Psoas muscle (tissue), 8 donors: ENCODE measurements around the gene ADRA1B. TPM values are rescaled to one million over a fixed set of nuclear protein-coding genes. Genes with fewer than 3 reads are reported as not detected.

Experiments used
- ATAC-seq, 4 donors: fragments of 200-7000 bp; cut with Tn5 transposase; one replicate each; pipeline ENCODE4 v1.9.1; 2020; ENCODE audit warnings: moderate library complexity in 3 of 4, mild to moderate bottlenecking in 2 of 4
- DNase-seq, 2 donors: peaks; one replicate each; pipeline ENCODE4 v3.0.0-alpha.2; 2020
- H3K27ac ChIP-seq: fragments of 200-600 bp; one replicate; pipeline ENCODE4 v1.8.0; 2022
- H3K27me3 ChIP-seq, 3 donors: fragments of 200-600 bp in 1 of 3; one replicate each; pipeline versions ENCODE4 v1.6.1 to v1.8.0; 2013 to 2022; ENCODE audit warnings: low read length in 2 of 3, mild to moderate bottlenecking in 2 of 3, moderate library complexity in 1 of 3; ENCODE audit not compliant: insufficient read depth in 3 of 3
- H3K36me3 ChIP-seq, 2 donors: fragments of 200-600 bp in 1 of 2; one replicate each; pipeline versions ENCODE4 v1.6.1 to v1.8.0; 2013 to 2022; ENCODE audit warnings: low read depth in 1 of 2, mild to moderate bottlenecking in 1 of 2, moderate library complexity in 1 of 2; ENCODE audit not compliant: insufficient read depth in 1 of 2
- H3K4me1 ChIP-seq: fragments of 200-600 bp; one replicate; pipeline ENCODE4 v1.8.0; 2022
- H3K4me3 ChIP-seq: fragments of 200-600 bp; one replicate; pipeline ENCODE4 v1.8.0; 2022; ENCODE audit warnings: mild to moderate bottlenecking
- H3K9me3 ChIP-seq: fragments of 200-600 bp; one replicate; pipeline ENCODE4 v1.8.0; 2022
- CTCF ChIP-seq: fragments of 200-600 bp; IDR thresholded peaks from one replicate; pipeline ENCODE4 v1.8.0; 2022; ENCODE audit warnings: antibody characterized with exemption
- WGBS, 3 donors: extraction: QIAGEN DNeasy Blood & Tissue Kit; methylation state at CpG; one replicate each; pipeline versions ENCODE4 v1.1.6 to v1.1.7; 2013; 5-methylcytosine and 5-hydroxymethylcytosine counted together
- intact Hi-C, 2 donors: fragments of 100-400 bp; cut with DNase I; formaldehyde crosslinking; loops; one replicate each; pipeline versions ENCODE4 v1.11.0 to v1.14.2; 2022
- polyA plus RNA-seq, 3 donors: library from polyadenylated mRNA; stranded (reverse); fragments of 200-250 nt; gene quantifications; one replicate each; pipeline ENCODE4 v1.2.3, GENCODE V29; 2013
- total RNA-seq, 4 donors: library from RNA; stranded (reverse); fragmentation: NEBNext Ultra II Directional in 2 of 4; extraction: Animal tissue kit (Norgen Biotek cat#: 25700) in 2 of 4; gene quantifications; one replicate each; pipeline versions ENCODE4 v1.2.1 to v1.2.4, GENCODE V29; 2021 to 2023
- donor health status: healthy with polysubstance abuse.
- donor health status: DM: no; HTN: no; CAD: no; lungs with moderate emphysema.
- donor health status: Bipolar disorder and iron deficiency.
- donor health status: healthy.
- donor health status: DM: yes; HTN: yes; CAD: no.
- donor health status: DM: no; HTN: no; CAD: no.
- donor health status: DM: no; HTN: no; CAD: no.
- donor health status: DM: yes; HTN: yes; CAD: no.

The ADRA1B gene
- total and polyA plus RNA-seq, 7 donors, result 0.06 to 1.3 (median 0.24) TPM; not detected in 1

DNA sequence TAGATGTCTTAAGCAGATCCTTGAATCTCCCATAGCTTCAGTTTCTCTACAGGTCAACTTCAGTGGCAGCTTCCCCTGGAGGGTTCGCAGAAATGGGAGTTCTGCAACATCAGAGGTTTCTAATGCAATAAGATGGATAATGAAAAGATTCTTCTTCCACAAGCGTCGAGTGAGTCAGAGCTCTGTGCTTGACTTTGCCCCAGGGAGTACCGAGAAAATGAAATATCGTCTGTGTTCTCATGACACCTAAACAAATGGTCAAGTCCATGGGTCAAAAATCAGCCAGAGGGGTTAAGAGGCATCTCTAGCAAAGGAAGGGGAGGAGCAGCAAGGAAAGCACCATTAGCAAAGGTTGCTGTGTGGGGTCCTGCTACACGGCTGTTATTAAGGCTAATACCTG, 3.2 kb upstream of the ADRA1B start:
- ATAC-seq (peak in 3 of 4 donors; percentile 19 to 44 (median 29)), DNase-seq (no peak)
- Histone ChIP-seq H3K36me3 (no peaks in the 10 kb centered on the region), H3K9me3 (no peaks in the 10 kb centered on the region), H3K4me1 (peaks cover 3% of the 10 kb centered on the region), H3K4me3 (no peak overlapping the region), H3K27ac (no peak overlapping the region), H3K27me3 (peaks cover 0 to 23% (median 0%) of the 10 kb centered on the region in 3 donors)
- TF ChIP-seq CTCF, result no peak
- intact Hi-C loops, result loop anchor here (10.0 kb wide), 3 partner anchors 138 to 468 kb away; no protein-coding TSS in a partner anchor
- WGBS, 3 donors, result 61 to 73% (median 65%) methylated on average over 6 of the region's 6 CpGs

DNA sequence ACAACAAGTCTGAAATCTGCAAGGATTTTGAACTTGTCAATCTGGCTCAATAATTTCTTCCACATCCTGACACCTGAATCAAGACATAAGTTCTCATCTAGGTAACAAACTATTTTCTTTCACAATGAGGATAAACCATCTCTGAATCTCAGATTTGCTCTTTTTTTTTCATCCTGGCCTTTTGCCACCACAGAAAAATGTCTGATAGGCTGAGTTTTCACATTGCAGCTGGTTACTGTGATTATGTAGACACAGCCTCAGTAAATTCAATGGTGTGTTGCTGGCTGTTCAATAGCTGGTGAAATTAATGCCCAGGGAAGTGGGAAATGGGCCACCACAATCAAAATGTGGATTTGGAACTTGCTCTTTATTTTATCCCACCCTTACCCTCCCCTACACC, 2.8 kb upstream of the ADRA1B start:
- DNase-seq, result no peak
- no peak for TF ChIP-seq CTCF
- H3K4me1 ChIP-seq, result peaks cover 3% of the 10 kb centered on the region
- no peaks in the 10 kb centered on the region for H3K9me3 ChIP-seq
- no peak for ATAC-seq
- H3K27me3 ChIP-seq, result peaks cover 0 to 27% (median 0%) of the 10 kb centered on the region in 3 donors
- no peak overlapping the region for H3K4me3 ChIP-seq
- no peak overlapping the region for H3K27ac ChIP-seq
- H3K36me3 ChIP-seq, result no peaks in the 10 kb centered on the region
- intact Hi-C loops, result loop anchor here (10.0 kb wide), 3 partner anchors 139 to 469 kb away; no protein-coding TSS in a partner anchor

DNA sequence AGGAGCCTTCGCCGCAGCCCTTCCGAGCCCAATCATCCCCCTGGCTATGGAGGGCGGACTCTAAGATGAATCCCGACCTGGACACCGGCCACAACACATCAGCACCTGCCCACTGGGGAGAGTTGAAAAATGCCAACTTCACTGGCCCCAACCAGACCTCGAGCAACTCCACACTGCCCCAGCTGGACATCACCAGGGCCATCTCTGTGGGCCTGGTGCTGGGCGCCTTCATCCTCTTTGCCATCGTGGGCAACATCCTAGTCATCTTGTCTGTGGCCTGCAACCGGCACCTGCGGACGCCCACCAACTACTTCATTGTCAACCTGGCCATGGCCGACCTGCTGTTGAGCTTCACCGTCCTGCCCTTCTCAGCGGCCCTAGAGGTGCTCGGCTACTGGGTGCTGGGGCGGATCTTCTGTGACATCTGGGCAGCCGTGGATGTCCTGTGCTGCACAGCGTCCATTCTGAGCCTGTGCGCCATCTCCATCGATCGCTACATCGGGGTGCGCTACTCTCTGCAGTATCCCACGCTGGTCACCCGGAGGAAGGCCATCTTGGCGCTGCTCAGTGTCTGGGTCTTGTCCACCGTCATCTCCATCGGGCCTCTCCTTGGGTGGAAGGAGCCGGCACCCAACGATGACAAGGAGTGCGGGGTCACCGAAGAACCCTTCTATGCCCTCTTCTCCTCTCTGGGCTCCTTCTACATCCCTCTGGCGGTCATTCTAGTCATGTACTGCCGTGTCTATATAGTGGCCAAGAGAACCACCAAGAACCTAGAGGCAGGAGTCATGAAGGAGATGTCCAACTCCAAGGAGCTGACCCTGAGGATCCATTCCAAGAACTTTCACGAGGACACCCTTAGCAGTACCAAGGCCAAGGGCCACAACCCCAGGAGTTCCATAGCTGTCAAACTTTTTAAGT, 819 bp downstream of the ADRA1B start:
- no peak for TF ChIP-seq CTCF
- peak overlapping the region; percentile 57 for H3K4me3 ChIP-seq
- ATAC-seq, result peak in 1 of 4 donors; percentile 16
- intact Hi-C loops, result loop anchor here (2.0 to 10.0 kb wide), 7 partner anchors 142 to 630 kb away; no protein-coding TSS in a partner anchor
- no peak for DNase-seq
- no peaks in the 10 kb centered on the region for H3K9me3 ChIP-seq
- no peaks in the 10 kb centered on the region for H3K36me3 ChIP-seq
- H3K27me3 ChIP-seq, result peaks cover 0 to 44% (median 0%) of the 10 kb centered on the region in 3 donors
- 83 to 89% (median 86%) methylated on average over 36 of the region's 36 CpGs for WGBS, 3 donors
- H3K27ac ChIP-seq, result no peak overlapping the region
- H3K4me1 ChIP-seq, result peaks cover 3% of the 10 kb centered on the region

- WGBS, 3 donors, result 29 to 49% (median 30%) methylated on average over 10 of the region's 10 CpGs
- H3K4me3 ChIP-seq, result no peak overlapping the region
- peaks cover 3% of the 10 kb centered on the region for H3K4me1 ChIP-seq
- ATAC-seq (no peak), DNase-seq (no peak)
- no peak overlapping the region for H3K27ac ChIP-seq
- H3K9me3 ChIP-seq, result no peaks in the 10 kb centered on the region
- peaks cover 0 to 48% (median 0%) of the 10 kb centered on the region in 3 donors for H3K27me3 ChIP-seq
- no peaks in the 10 kb centered on the region for H3K36me3 ChIP-seq
- no peak for TF ChIP-seq CTCF
- intact Hi-C loops, result loop anchor here (2.0 to 10.0 kb wide), 7 partner anchors 143 to 631 kb away; no protein-coding TSS in a partner anchor
Measured at GRCh38 chr5:159917994-159918393, 1.7 kb downstream of the ADRA1B start.
